22Rv1 (cell line): ENCODE data around the gene DTX1.
A peak's percentile ranks its signal among the peaks of the same experiment; 100 is the strongest.

Experiments
- H3K27ac ChIP-seq: fragments of 450-650 bp; 2 replicates; pipeline ENCODE4 v1.5.1; 2017
- ZFX ChIP-seq: fragments of 450-650 bp; IDR thresholded peaks from 2 replicates; pipeline ENCODE4 v1.6.1; 2017; ENCODE audit warnings: antibody characterized with exemption, borderline replicate concordance
- TF ChIP-seq, protein P1 (sequence below): fragments of 450-650 bp; IDR thresholded peaks from 2 replicates; pipeline ENCODE4 v1.5.1; 2017; ENCODE audit warnings: mild to moderate bottlenecking

DTX1 gene

DNA sequence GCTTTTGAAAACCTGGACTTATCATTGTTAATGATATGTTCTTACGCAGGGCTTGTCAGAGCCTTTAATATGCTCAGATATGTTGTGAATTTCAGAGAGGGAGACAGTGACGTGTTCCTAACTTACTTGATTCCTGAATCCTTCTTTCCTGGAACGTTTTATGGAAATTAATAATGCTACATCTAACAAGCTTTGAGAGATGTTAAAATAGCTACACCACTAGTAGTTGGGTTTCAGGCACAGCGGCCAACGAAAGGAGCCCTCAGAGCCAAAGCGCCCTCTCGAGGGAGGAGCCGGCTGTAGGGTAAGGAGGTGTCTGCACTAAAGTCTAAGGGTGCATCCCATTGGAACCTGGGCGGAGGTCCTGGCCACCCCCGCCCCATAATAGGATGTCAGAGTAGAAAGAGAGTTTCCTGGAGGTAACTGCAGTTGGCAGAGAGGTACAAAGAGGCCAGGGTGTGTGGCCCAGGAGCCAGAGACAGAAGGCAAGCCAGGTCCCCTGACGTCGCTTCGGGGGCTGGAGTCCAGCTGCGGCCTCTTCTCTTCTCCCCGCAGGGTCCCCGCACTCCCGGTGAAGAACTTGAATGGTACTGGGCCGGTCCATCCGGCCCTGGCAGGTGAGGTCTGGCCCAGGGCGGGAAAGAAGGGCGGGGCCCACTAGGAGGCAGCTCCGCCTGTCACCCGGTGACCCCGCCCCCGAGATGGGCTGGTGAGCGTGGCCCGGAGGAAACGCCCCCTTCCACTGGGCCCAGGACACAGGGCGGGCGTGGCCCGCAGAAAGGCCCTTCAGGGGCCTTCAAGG, 36.3 kb downstream of the DTX1 start:
- H3K27ac ChIP-seq: no peak overlapping the region
- no peak for TF ChIP-seq ZFX
- TF ChIP-seq, protein P1, sequence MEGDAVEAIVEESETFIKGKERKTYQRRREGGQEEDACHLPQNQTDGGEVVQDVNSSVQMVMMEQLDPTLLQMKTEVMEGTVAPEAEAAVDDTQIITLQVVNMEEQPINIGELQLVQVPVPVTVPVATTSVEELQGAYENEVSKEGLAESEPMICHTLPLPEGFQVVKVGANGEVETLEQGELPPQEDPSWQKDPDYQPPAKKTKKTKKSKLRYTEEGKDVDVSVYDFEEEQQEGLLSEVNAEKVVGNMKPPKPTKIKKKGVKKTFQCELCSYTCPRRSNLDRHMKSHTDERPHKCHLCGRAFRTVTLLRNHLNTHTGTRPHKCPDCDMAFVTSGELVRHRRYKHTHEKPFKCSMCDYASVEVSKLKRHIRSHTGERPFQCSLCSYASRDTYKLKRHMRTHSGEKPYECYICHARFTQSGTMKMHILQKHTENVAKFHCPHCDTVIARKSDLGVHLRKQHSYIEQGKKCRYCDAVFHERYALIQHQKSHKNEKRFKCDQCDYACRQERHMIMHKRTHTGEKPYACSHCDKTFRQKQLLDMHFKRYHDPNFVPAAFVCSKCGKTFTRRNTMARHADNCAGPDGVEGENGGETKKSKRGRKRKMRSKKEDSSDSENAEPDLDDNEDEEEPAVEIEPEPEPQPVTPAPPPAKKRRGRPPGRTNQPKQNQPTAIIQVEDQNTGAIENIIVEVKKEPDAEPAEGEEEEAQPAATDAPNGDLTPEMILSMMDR: peak; percentile 17; the same call in 1 of the 2 replicates

DNA sequence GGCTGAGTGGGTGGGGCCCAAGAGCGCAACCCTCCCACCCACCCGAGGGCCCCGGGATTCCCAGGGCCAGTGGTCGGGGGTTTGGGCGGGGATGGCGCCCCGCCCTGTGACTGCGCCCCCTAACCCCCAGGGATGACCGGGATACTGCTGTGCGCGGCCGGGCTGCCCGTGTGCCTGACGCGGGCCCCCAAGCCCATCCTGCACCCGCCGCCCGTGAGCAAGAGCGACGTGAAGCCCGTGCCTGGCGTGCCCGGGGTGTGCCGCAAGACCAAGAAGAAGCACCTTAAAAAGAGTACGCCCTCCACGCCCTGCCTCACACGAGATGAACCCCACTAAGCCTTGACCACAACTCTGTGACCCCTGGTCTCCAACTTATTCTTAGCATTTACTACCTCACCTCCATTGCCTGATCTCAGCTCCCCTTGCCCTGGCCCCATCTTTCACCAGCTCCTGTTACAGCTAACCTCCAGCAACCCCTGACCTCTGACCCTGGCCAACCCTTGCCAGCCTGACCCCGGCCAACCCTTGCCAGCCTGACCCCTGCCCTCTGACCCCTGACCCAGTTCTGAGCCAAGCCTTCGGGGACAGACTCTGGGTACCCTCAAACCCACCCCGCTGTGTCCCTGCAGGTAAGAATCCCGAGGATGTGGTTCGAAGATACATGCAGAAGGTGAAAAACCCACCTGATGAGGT, 37.0 kb downstream of the DTX1 start:
- H3K27ac ChIP-seq: no peak overlapping the region
- no peak for TF ChIP-seq ZFX
- TF ChIP-seq, protein P1: no peak

DNA sequence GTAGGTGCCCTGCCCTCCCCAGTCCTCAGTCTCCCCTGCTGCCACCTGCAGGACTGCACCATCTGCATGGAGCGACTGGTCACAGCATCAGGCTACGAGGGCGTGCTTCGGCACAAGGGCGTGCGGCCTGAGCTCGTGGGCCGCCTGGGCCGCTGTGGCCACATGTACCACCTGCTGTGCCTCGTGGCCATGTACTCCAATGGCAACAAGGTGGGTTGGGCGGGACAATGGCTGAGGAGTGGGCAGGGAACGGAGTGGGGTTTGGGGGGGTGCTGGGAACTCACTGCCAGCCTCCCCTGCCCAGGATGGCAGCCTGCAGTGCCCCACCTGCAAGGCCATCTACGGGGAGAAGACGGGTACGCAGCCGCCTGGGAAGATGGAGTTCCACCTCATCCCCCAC, 38.2 kb downstream of the DTX1 start:
- no peak for TF ChIP-seq ZFX
- TF ChIP-seq, protein P1: no peak
- no peak overlapping the region for H3K27ac ChIP-seq

DNA sequence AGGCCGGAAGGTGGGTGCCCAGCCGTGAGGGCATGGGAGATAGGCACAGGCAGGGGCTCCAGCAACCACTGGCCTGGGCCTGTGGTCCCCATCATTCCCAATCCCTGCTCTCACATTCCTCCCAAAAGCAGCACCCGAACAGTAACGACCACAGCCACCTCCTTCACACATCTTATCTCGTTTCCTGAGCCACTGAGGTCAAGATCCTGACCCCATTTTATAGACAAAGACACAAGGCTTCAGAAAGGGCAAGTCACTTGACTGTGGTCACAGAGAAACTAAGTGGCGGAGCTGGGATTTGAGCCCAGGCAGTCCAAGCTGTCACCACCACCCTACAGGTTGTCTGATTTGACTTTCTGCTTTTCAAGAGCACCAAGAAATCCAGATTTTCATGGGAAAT, 38.9 kb downstream of the DTX1 start:
- H3K27ac ChIP-seq: no peak overlapping the region
- TF ChIP-seq, protein P1: no peak
- TF ChIP-seq ZFX: no peak

GRCh38 chr12:113096675-113097461, 40.3 kb downstream of the DTX1 start:
- H3K27ac ChIP-seq: no peak overlapping the region
- TF ChIP-seq, protein P1: no peak
- no peak for TF ChIP-seq ZFX

GRCh38 chr12:113097716-113098440, 41.3 kb downstream of the DTX1 start:
- peak overlapping the region; percentile 72 for H3K27ac ChIP-seq

More at GRCh38 chr12:113097716-113098440, 41.3 kb downstream of the DTX1 start:
- TF ChIP-seq, protein P1: no peak
- TF ChIP-seq ZFX: no peak
